Hippocampal formation (tissue), 2 donors: Measurements from ENCODE around the gene SMARCD3.

Experiments used
- DNase-seq, 2 donors: peaks; one replicate each; lab custom pipeline; 2025; lab: John Stamatoyannopoulos, UW

The SMARCD3 gene

GRCh38 chr7:151248346-151249033 lies at the start of gene SMARCD3:
TSS of gene SMARCD3 (minus strand) at chr7:151248694. CDS start at chr7:151248562, 132 bp downstream.
- DNase-seq, result peak; percentile 58 to 64

DNA sequence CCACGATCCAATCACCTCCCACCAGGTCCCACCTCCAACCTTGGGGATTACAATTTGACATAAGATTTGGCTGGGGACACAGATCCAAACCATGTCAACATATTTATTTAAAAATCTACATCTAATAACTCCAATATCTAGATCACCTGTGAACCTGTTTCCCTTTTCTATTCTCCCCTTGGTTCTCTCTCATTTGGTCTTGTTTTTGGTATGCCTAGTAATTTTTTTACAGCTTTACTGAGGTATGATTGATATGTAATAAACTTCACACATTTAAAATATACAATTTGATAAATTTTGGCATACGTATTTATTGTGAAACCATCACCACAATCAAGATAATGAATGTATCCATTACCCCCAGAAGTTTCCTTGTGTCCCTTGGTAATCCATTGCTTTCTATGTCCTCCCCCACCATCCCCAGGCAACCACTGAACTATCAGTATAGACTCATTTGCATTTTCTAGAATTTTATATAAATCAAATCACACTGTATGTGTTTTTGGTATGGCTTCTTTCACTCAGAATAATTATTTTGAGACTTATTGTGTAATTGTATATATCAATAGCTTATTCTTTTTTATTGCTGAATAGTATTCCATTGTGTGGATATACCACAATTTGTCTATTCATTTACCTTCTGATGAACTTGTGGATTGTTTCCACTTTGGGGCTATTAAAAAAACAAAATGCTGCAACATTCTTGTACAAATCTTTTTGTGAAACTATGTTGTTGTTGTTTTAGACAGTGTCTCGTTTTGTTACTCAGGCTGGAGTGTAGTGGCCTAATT lies 47.9 kb upstream of the SMARCD3 start:
- no peak for DNase-seq

GRCh38 chr7:151292850-151293249 lies 44.4 kb upstream of the SMARCD3 start:
- DNase-seq, result no peak

DNA sequence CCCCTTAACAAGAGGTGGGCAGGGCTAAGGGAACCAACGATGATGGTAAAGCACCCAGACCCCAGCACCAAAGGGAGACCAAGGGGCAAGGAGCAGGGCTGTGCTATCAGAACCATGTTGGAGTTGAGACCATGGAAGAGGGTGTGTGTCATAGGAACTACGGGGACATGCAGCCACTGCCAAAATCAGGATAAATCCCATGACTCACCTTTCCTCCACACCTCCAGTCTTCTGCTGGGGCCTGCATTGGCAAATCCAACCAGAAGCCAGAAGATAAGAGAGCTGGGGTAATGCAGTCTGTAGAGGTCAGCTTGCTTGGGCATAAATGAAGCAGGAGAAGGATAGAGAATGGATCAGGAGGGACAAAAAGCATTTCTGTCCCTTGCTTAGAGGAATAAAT lies 42.7 kb upstream of the SMARCD3 start:
- no peak for DNase-seq

DNA sequence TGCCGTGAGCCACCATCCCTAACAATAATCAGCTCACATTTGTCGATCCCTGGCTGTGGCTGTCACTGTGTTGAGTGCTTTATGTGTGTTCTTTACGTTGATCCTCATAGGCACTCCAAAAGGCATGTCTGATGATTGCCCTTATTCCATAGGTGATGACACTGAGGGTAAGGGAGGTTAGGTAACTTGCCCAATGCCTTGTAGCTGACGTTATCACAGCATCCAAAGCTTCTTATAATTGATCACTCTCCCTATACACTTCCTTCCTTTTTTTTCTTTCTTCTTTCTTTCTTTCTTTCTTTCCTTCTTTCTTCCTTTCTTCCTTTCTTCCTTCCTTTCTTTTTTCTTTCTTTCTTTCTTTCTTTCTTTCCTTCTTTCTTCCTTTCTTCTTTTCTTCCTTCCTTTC lies 41.9 kb upstream of the SMARCD3 start:
- DNase-seq, result no peak

DNA sequence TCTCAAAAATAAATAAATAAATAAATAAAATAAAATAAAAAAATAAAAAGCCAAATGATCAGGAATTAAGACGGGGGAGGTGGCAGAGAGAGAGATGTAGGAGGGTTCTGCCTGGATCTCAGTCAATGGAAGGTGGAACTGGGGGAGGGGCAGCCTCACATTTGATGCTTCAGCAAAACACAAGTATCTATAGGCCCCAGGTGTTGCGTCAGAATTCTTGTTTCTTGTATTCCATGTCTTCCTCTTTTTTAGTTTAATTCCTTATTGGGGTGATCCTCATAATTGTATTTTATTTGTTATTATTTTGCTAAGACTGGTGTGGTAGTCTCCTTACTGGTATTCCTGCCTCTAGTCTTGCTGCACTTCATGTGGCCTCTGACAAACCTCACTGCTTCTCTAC lies 41.4 kb upstream of the SMARCD3 start:
- DNase-seq, result no peak

GRCh38 chr7:151286148-151286547 lies 37.7 kb upstream of the SMARCD3 start:
- DNase-seq, result no peak

DNA sequence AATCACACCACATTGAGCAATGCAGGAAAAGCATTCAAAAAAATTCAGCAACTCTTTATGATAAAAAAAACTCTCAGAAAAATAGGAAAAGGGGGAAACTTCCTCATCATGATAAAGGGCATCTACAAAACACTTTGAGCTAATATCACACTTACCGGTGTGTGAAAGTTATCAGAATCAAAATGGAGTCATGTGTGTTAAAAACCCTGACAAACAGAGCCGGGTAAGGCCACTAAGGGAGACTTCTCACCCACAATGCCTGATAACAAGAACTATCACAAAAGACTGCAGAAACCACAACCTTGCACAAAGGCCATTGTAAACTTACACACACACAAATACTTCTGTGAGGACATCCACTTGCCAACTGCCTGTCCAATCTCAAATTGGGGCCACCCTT lies 34.8 kb upstream of the SMARCD3 start:
- no peak for DNase-seq

GRCh38 chr7:151282111-151282510 lies 33.6 kb upstream of the SMARCD3 start:
- DNase-seq, result no peak

- DNase-seq, result no peak
Observed at GRCh38 chr7:151281686-151282085, 33.2 kb upstream of the SMARCD3 start.

- DNase-seq, result no peak
Observed at GRCh38 chr7:151280388-151281019, 32.0 kb upstream of the SMARCD3 start.

DNA sequence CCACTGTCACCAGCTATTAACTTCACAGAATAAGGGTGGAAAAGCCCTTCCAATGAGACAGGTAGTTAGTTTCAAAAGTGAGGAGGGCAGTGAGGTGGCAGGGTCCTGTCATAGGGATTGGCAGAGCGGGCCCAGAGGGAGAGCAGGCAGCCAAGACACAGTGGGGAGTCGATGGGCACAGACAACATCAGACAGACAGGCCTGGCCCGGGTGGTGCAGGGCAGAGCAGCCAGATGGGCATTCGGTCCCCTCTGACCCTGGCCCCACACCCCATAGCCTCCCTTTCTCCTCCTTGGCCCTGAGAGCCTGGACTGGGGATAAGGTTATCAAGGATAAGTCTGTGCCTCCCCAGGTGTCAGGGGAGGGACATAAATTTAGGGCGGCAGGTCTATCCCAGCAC lies 31.4 kb upstream of the SMARCD3 start:
- DNase-seq, result no peak

DNA sequence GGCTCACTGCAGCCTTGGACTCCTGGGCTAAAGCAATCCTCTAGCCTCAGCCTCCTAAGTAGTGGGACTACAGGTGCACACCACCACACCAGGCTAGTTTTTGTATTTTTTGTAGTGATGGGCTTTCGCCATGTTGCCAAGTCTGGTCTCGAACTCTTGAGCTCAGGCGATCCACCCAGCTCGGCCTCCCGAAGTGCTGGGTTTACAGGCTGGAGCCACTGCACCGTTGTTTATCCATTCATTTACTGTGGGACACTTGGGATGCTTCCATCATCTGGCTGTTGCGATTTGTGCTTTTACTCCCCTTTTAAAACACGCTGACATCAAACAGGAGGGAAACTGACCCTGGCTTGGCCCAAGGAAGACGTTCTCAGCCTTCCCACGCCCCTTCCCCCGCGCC lies 30.5 kb upstream of the SMARCD3 start:
- DNase-seq, result no peak

- no peak for DNase-seq
Observed at GRCh38 chr7:151277631-151278030, 29.1 kb upstream of the SMARCD3 start.

DNA sequence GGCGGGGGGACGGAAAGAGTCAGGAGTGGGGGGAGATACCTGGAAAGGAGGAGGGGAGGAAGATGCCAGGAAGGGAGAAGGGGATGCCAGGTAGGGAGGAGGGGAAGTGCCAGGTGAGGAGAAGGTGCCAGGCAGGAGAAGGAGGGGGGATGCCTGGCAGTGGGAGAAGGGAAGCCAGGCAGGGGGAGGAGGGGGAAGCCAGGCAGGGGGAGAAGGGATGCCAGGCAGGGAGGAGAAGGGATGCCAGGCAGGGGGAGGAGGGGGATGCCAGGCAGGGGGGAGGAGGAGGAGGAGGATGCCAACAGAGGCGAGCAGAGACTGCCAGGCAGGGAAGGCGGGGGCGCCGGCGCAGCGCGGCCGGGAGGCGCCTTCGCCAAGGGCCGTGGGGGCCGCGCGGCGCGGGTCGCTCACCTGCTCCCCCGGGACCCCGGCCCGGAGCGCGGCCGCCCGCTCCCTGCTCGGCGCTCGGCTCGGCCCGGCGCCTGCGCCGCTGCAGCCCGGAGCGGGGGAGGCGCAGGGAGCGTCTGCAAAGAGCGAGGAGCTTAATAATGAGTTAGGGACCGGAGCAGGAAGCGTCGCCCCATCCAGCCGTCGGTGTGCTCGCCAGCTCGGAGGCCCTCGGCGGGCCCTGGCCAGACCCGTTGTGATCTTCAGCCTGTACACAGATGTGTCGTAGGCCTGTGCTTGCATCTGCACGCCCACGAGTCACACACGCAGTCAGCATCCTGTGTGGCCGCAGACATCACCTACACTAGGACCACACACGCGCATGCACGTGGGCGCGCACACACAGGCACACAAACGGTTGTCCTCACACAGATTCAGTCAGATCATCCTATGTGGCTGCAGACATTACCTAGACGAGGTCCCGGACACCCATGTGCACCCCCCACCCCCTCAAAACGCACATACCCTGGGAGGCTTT lies 28.4 kb upstream of the SMARCD3 start:
- DNase-seq, result peak; percentile 32 to 58

DNA sequence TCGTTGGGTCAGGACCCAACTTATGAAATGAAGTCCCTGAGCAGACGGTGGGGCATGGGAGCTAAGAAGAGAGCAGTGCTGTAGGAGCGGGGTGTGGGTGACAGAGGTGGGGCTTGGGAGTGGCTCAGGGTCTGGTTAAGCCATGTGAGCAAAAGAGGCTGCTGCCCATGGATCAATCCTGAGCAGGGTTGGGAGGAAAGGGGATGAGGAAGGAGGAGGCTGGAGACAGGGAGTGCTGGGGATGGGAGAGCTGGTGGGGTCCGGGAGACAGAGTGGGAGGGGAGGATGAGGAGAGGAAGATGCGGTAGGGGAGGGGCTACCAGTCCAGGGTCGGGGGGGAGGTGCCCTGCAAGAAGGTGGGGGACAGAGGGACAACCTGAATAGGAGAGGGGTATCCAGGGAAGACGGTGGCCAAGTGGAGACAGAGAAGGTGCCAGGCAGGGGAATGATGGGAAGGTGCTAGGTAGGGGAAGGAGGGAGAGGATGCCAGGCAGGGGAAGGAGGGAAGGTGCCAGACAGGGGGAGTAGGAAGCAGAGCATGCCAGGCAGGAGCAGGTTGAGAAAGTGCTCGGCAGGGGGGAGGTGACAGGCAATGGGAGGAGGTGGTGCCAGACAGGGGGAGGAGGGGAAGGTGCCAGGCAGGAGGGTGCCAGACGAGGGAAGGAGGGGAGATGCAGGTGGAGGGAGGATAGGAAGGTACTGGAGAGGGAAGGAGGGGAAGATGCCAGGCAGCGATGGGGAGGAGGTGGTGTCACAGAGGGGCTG lies 27.5 kb upstream of the SMARCD3 start:
- no peak for DNase-seq

DNA sequence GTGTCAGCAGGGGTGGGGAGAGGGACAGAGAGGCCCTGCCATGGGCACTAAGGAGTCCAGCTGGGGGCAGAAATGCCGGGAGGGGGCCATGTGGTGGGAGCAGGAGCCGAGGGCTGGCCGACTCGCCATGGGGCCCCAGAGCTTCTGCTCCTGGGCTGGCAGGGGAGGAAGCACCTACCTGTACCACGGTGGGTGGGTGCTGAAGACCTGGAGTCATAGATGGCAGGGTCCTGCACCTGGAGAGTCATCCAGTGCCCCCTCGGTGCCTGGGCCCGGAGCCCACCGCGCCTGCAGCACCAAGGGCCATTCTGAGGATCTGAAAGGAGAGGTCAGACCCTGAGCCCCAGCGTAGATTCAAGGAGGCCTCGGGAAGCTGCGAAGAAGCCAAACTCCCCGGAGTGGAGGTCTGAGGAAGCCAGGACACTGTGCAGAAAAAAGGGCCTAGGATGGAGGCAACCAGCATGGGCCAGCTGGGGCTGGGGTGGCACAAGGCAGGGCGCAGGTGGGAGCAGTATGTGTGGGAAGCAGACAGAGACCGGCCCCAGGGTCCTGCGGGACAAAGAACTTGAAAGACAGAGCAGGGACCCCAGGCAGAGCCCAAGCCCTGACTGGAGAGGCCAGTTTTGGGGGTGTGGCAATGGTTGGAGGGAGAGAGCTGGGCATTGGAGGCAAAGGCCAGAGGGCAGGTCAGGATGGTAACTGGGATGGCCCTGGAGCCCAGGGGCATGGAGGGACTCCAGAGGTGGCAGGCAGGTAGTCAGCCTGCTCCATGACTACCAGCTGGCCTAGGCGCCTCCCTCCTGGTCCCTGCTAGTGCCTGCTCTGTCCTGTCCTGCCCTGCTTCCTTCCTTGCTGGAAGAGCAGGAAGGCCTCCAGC lies 26.7 kb upstream of the SMARCD3 start:
- no peak for DNase-seq

DNA sequence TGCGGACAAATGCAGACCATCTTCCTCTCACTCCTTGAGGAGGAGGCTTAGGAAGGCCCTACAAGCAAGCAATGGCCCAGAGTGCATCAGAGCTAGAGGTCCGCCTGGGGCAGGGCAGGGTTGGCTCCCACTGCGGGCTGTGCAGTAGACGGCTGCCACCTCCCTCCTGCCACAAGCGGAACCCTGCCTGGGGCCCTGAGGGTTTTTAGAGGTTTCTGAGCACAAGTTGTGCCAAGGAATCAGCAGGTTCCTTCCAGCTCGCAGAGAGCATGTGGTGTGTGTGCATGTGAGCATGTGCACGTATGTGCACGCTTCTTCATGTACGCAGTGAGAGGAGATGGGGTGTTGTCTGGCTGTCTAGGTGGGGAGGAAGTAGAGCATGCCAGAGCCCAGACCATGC lies 25.9 kb upstream of the SMARCD3 start:
- DNase-seq, result no peak

DNA sequence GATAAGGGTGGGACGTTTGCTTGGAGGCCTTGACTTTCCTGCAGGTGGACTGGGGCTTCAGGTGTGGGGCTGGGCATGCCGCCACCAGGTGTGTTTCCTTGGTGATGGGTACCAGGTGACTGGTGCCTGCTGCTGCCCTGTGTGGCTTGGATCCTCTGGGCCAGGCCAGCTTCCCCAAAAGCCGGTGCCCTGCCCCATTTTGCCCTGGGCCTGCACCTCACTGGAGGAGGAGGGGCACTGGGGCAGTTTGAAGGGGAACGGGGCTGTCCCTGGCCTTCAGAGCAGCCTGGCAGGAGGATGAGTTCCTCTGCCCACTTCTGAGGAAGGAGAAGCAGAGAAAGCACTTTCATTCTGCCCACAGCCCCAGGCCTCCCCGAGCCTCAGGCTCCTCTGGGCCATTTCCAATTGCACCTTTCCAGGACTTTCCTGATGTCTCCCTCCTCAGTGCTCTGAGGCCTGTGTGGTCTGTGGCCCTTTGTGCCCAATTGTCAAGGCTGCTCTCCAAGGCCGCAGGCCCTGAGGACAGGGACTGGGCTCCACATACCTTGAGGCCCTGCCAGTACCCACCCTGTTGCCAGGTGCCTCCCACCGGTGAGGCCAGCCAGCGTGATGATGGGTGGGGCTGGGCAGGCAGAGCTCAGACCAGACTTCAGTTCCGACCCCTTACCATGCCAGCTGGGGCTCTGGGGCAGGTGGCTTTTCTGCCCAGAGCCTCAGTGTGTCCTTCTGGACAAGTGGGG lies 25.3 kb upstream of the SMARCD3 start:
- DNase-seq, result no peak
